Stimulated activated CD4-positive, alpha-beta T cell treated with anti-CD3 and anti-CD28 coated beads, Interleukin-15, amount 100 ng/mL, for 1 hour (primary cell): ENCODE measurements around the gene IMPDH2.
"Not testable (repeated sequence)": the region's sequence is repeated elsewhere in the genome, so short reads cannot be mapped to it uniquely, and the experiment has no call there.

Experiments used
- DNase-seq, 2 donors: peaks; one replicate each; pipeline ENCODE4 v3.0.0-alpha.2; 2020; ENCODE audit warnings: low read depth in 1 of 2, low spot score in 1 of 2

The IMPDH2 gene

GRCh38 chr3:49021813-49022687, 7.1 kb downstream of the IMPDH2 start, which contains the start of gene NDUFAF3:
Gene NDUFAF3 (plus strand): TSS chr3:49022121. CDS start chr3:49022145, 24 bp downstream.
- peak; percentile 83 to 90 for DNase-seq

- peak; percentile 97 for DNase-seq
Observed at GRCh38 chr3:49021213-49021812, 7.9 kb downstream of the IMPDH2 start.

DNA sequence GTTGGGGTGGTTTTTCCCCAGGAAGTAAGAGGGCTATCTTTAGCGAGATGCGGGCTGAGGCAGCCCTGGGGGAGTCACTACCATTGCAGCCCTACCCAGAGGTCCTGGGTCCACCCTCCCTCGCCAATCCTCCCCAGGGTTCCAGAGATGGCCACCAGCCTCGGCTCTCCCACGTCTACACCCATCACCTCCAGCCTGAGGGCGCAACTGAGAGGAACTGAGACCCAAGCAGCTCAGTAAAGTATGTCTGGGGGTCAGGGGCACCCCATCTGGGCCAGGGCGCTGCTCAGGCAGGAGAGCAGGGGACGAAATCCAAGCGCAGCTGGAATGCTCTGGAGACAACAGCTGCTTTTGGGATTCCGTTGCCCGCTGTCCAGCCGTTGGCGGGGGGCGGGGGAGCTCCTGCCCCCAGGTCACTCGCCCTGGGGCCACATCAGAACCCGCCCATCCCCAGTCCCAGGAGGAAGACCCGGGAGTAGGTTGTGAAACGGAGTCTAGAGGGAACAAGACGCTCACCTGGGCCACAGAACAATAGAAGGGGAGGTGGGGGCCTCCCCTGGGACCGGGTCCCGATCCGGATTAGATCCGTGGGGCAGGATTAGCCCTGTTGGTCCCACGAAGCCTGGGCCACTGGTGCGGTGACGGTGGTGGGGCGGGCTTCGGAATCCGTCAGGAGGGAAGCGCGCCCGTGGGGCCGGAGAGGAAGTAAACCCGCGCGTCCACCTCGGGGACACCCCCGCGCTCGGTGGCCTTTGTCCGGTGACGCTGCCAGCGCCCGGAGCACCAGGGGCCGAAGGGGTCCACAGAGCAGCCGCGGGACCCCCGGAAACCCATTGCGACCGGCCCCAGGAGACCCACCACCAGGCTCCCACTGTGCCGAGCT, 8.6 kb downstream of the IMPDH2 start:
- no peak for DNase-seq

DNA sequence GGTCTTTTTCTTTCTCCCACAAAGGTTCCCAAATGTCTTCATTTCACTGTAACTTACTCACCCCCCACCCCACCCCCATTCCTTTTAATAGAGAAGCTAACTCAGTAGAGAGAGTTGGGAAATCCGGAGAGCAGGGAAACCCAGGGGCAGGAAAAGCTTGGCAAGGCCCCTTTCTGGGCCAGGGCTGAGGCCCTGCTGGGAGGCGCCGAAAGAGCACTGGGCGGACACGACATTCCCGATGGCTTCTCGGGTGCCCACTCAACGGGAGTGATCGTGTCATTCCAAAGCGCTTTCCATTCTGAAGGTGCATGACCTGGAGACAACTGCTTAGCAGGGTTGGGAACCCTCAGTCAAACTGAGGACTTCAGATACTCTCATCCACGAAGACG, 9.3 kb downstream of the IMPDH2 start:
- DNase-seq = no peak

DNA sequence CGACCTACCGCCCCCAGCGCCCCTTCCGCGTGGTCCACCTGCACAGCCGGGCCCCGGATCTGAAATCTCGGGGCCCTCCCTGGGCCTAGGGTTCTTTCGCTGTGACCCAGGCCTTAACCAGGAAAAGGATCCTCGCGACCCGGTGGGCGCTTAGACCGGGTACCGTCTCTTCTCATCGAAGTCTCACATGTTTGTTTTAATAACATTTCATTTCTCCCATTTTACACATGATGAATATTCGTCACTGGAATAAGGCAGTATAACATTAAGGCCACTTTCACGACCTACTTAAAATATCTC, 10.5 kb downstream of the IMPDH2 start:
- no peak for DNase-seq

- no peak for DNase-seq
Observed at GRCh38 chr3:49017971-49018706, 11.1 kb downstream of the IMPDH2 start, which contains the start of gene DALRD3. Gene DALRD3 (minus strand): TSS chr3:49018580. CDS start chr3:49018564, 16 bp downstream.

DNA sequence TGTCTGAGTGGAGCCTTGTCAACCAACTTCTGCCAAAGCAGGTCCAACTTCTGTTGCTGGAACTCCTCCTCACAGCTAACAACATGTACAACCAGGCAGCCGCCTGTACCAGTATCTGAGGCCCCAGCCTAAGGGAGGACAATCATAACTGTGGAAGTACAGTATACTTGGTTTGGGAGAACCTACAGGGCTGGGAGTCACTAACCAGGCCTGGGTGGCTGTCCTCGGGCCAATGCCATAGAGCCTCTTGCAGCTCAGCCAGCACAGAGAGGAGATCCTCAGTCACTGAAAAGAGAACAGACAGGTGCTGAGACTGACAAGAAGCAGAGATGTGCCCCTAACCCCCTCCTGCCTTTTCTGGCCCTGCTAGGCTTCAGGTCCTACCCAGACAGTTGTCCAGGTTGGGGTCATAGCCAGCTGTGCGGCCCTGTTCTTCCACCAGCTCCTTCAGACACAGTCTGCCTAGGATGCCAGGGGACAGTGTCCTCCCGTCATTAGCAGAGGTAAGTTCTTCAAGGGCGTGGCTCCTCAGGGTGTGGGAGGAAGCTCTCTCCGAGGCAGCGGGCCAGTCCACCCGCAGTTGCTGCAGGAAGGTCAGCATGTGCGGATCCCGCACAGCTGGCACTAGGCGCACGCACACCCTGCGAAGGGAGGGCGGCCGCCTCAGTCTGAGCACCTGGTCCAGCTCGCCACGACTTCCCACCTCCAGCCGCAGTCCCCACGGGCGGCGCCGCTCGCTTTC, 11.8 kb downstream of the IMPDH2 start:
- no peak for DNase-seq

DNA sequence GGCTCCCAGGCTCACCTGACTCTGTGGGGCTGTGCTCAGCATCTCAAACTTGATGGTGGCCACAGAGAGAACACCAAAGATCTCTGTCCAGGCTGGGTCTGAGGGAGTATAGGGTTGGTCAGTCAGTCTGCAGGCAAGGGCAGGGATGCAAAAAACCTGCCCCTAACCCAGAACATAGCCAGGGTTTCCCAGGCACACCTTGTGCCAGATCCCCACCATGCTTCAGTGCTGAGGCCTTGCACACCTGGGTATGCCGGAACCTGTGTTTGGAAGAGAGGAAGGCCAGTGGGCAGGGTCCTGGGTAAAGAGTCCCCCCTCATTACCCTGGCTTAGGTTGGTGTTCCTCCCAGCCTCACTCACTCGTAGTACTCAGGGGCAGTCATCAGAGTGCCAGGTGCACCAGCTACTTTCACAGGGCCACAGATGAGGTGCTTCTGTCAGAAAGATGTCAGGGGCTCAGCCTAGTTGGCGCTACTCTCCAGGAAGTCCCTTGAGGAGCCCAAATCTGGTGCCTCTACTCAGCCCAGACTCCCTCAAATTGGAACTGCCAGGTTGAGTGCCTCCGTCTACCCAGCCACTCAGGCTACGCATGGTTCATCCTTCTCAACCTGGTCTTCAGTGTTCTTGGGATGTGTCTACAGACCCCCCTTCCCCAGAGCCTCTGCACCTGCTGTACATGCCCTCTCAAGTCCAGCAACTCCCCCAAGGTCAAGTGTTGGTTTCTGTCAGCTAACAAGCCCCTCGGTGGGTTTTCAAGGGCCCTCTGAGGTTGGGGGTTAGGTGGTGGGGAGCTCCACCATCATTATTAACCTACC, 12.6 kb downstream of the IMPDH2 start:
- no peak for DNase-seq

- no peak for DNase-seq
Observed at GRCh38 chr3:49015765-49016164, 13.4 kb downstream of the IMPDH2 start.

DNA sequence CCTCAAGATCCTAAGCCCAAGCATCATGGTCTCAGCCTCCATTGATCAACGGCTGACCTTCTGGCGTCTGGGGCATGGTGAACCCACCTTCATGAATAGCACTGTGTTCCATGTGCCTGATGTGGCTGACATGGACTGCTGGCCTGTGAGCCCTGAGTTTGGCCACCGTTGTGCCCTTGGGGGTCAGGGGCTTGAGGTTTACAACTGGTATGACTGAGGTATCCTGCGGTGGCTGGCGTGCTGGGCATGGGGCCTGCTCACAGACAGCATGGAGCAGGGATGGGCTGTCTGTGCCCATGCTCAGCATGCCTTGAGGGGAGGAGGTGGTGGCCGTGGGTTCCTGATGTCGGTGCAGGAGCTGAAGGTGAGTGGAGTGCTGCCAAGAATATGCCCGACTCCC, 14.1 kb downstream of the IMPDH2 start:
- no peak for DNase-seq

- no peak for DNase-seq
Observed at GRCh38 chr3:49013738-49014660, 15.2 kb downstream of the IMPDH2 start.

- DNase-seq = no peak
Observed at GRCh38 chr3:49013113-49013737, 16.0 kb downstream of the IMPDH2 start.

DNA sequence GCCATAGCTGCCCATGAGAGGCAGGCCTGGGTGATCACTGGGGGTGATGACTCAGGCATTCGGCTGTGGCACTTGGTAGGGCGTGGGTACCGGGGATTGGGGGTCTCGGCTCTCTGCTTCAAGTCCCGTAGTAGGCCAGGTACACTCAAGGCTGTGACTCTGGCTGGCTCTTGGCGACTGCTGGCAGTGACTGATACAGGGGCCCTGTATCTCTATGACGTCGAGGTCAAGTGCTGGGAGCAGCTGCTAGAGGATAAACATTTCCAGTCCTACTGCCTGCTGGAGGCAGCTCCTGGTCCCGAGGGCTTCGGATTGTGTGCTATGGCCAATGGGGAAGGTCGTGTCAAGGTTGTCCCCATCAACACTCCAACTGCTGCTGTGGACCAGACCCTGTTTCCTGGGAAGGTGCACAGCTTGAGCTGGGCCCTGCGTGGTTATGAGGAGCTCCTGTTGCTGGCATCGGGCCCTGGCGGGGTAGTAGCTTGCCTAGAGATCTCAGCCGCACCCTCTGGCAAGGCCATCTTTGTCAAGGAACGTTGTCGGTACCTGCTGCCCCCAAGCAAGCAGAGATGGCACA, 16.7 kb downstream of the IMPDH2 start:
- DNase-seq = no peak

DNA sequence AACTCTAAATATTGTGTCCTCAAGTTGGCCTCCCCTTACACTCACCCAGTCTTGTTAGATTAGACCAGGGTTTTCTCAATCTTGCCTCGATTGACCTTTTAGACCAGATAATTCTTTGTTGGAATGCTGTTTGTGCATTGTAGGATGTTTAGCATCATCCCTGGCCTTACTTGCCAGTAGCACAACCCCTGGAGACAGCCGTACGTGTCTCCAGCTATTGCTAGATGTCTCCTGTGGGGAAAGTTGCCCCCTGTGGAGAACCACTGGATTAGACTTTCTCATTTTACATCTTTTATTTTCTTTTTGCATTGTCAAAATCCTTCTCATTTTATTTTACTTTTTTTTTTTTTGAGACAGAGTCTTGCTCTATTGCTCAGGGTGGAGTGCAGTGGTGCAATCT, 19.8 kb downstream of the IMPDH2 start:
- no peak for DNase-seq

- not testable (repeated sequence) for DNase-seq
Observed at GRCh38 chr3:49008627-49009026, 20.6 kb downstream of the IMPDH2 start.

DNA sequence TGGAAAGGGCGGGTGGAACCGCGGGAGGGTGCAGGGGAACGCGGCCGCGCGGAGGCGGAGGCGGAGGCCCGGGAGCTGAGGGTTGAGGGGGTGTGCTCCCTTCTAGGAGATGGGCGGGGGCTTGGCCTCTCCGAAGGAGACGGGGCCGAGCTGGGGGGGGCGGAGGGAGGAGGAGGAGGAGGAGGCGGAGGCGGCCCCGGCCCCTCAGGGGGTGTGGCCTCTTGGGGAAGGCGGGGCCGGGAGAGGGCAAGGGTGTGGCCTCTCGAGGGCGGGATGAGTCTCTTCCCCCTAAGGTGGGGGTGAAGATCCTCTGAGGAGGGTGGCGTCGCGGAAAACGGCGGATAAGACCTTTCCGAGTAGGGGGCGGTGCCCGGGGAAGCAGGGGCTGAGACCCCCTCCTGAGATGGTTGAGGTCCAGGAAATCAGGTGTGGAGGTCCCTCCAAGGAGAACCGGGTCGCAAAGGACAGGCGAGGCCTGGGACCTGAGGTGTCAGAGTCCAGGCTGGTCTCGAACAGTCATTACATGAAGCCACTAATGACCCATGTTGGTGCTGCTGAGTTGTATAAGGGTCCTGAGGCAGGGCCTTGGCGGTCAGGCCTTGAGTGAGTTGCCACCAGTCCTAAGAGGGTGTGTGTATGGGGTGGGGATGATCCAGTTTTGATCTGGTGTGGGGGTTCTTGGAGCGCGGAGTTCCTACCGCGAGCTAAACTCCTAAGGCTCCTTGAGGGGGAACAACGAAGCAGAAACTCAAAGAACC, 21.2 kb downstream of the IMPDH2 start:
- DNase-seq = peak; percentile 80 to 82
